ENCODE data around the gene PCDHGA10. TPM values are rescaled to one million over a fixed set of nuclear protein-coding genes. Genes with fewer than 3 reads are reported as not detected.
A peak's percentile ranks its signal among the peaks of the same experiment; 100 is the strongest.
"Not testable (repeated sequence)": the region's sequence is repeated elsewhere in the genome, so short reads cannot be mapped to it uniquely, and the experiment has no call there.

PCDHGA10 gene
- total and polyA plus RNA-seq, 7 experiments from 2014 or later = 0.04 to 0.39 (median 0.24) TPM

DNA sequence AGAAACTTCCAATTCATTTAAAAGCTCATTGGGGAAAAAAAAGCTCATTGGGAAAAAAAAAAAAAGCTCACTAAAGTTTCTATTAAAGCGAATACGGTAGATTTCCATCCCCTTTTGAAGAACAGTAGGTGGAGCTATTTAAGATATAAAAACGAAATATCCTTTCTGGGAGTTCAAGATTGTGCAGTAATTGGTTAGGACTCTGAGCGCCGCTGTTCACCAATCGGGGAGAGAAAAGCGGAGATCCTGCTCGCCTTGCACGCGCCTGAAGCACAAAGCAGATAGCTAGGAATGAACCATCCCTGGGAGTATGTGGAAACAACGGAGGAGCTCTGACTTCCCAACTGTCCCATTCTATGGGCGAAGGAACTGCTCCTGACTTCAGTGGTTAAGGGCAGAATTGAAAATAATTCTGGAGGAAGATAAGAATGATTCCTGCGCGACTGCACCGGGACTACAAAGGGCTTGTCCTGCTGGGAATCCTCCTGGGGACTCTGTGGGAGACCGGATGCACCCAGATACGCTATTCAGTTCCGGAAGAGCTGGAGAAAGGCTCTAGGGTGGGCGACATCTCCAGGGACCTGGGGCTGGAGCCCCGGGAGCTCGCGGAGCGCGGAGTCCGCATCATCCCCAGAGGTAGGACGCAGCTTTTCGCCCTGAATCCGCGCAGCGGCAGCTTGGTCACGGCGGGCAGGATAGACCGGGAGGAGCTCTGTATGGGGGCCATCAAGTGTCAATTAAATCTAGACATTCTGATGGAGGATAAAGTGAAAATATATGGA is 17.7 kb downstream of the PCDHGA10 start, which contains the start of gene PCDHGA12:
Gene PCDHGA12 (plus strand): TSS at position 176 of the 782 bp plus-strand sequence. CDS start 253 bp downstream, at position 429.
- no peaks in the 10 kb centered on the region for H3K4me1 ChIP-seq (ENCODE audit: control insufficient read depth in 2 of 2, insufficient read depth in 2 of 2, low read length in 2 of 2)
- Mint-ChIP-seq H3K4me3 (peak within 1 kb of the TSS; percentile 12 to 86 (median 78)), H3K27ac (peak within 1 kb of the TSS in 7 of 9 donors; percentile 17 to 83 (median 58)), H3K27me3 (peaks cover 31 to 81% (median 71%) of the 10 kb centered on the region in 5 donors), H3K4me1 (peaks cover 7 to 12% (median 9%) of the 10 kb centered on the region in 7 donors), H3K9me3 (peaks cover 4 to 86% (median 49%) of the 10 kb centered on the region in 11 donors), H3K36me3 (peaks cover 6 to 42% (median 20%) of the 10 kb centered on the region in 5 donors)
- H3K27ac ChIP-seq (ENCODE audit: low read depth, low read length) = no peak within 1 kb of the TSS
- peaks cover 0 to 35% (median 5%) of the 10 kb centered on the region in 3 experiments for H3K9me3 ChIP-seq (ENCODE audit: control insufficient read depth in 2 of 3, low read length in 3 of 3)
- DNase-seq (no peak), ATAC-seq (peak; percentile 64)
- peak within 1 kb of the TSS; percentile 27 for H3K4me3 ChIP-seq (ENCODE audit: low read length)
- ChIA-PET POLR2A (interaction anchor here (1.2 kb wide), 1 partner anchor 111 kb away, joined by 4 read pairs; no protein-coding TSS in a partner anchor), CTCF (interaction anchor here (0.6 kb wide), 1 partner anchor 18 kb away, joined by 4 read pairs; the partner anchor contains the start of gene PCDHGA10)
- no peaks in the 10 kb centered on the region for H3K36me3 ChIP-seq (ENCODE audit: control insufficient read depth in 2 of 3, insufficient read depth in 3 of 3, low read length in 3 of 3)
- intact Hi-C loops (cut with micrococcal nuclease) = no loop called here
- peaks cover 7 to 16% of the 10 kb centered on the region in 2 donors for H3K27me3 ChIP-seq (ENCODE audit: control insufficient read depth in 2 of 2, insufficient read depth in 2 of 2, low read length in 2 of 2)

- intact Hi-C loops (cut with micrococcal nuclease) = no loop called here
- peaks cover 6 to 42% (median 20%) of the 10 kb centered on the region in 5 donors for H3K36me3 Mint-ChIP-seq
- no peak overlapping the region for H3K4me3 ChIP-seq (ENCODE audit: low read length)
These were observed 18.5 kb downstream of the PCDHGA10 start for GRCh38 chr5:141431286-141431685.

GRCh38 chr5:141432308-141432707 is 19.5 kb downstream of the PCDHGA10 start:
- Mint-ChIP-seq H3K9me3 (peaks cover 4 to 68% (median 43%) of the 10 kb centered on the region in 11 donors), H3K27me3 (peaks cover 28 to 73% (median 72%) of the 10 kb centered on the region in 5 donors), H3K4me1 (peaks cover 7 to 12% (median 9%) of the 10 kb centered on the region in 7 donors), H3K27ac (peak overlapping the region in 2 of 9 donors; percentile 21 to 25), H3K36me3 (peaks cover 6 to 33% (median 20%) of the 10 kb centered on the region in 5 donors), H3K4me3 (peak overlapping the region in 5 of 10 donors; percentile 29 to 82 (median 73))
- intact Hi-C loops (cut with micrococcal nuclease); H3K4me3 ChIP-seq (ENCODE audit: low read length); POLR2A ChIA-PET; CTCF ChIA-PET; H3K36me3 ChIP-seq (ENCODE audit: control insufficient read depth in 2 of 3, insufficient read depth in 3 of 3, low read length in 3 of 3); H3K27ac ChIP-seq (ENCODE audit: low read depth, low read length); ATAC-seq; H3K4me1 ChIP-seq (ENCODE audit: control insufficient read depth in 2 of 2, insufficient read depth in 2 of 2, low read length in 2 of 2); DNase-seq: not testable (repeated sequence)
- Histone ChIP-seq H3K9me3 (ENCODE audit: control insufficient read depth in 2 of 3, low read length in 3 of 3) (peaks cover 0 to 35% (median 5%) of the 10 kb centered on the region in 3 experiments), H3K27me3 (ENCODE audit: control insufficient read depth in 2 of 2, insufficient read depth in 2 of 2, low read length in 2 of 2) (peaks cover 7 to 18% of the 10 kb centered on the region in 2 donors)

More at GRCh38 chr5:141431286-141431685, 18.5 kb downstream of the PCDHGA10 start:
- Mint-ChIP-seq H3K9me3 (peaks cover 4 to 78% (median 47%) of the 10 kb centered on the region in 11 donors), H3K27me3 (peaks cover 28 to 76% (median 73%) of the 10 kb centered on the region in 5 donors), H3K4me1 (peaks cover 7 to 12% (median 9%) of the 10 kb centered on the region in 7 donors), H3K4me3 (peak overlapping the region in 9 of 10 donors; percentile 41 to 86 (median 75)), H3K27ac (peak overlapping the region in 3 of 9 donors; percentile 13 to 78 (median 75))
- ATAC-seq = no peak
- Histone ChIP-seq H3K4me1 (ENCODE audit: control insufficient read depth in 2 of 2, insufficient read depth in 2 of 2, low read length in 2 of 2) (no peaks in the 10 kb centered on the region), H3K9me3 (ENCODE audit: control insufficient read depth in 2 of 3, low read length in 3 of 3) (peaks cover 0 to 35% (median 5%) of the 10 kb centered on the region in 3 experiments), H3K27ac (ENCODE audit: low read depth, low read length) (no peak overlapping the region), H3K36me3 (ENCODE audit: control insufficient read depth in 2 of 3, insufficient read depth in 3 of 3, low read length in 3 of 3) (no peaks in the 10 kb centered on the region), H3K27me3 (ENCODE audit: control insufficient read depth in 2 of 2, insufficient read depth in 2 of 2, low read length in 2 of 2) (peaks cover 7 to 16% of the 10 kb centered on the region in 2 donors)
- CTCF ChIA-PET = no interaction called here
- POLR2A ChIA-PET = no interaction called here
- no peak for DNase-seq

DNA sequence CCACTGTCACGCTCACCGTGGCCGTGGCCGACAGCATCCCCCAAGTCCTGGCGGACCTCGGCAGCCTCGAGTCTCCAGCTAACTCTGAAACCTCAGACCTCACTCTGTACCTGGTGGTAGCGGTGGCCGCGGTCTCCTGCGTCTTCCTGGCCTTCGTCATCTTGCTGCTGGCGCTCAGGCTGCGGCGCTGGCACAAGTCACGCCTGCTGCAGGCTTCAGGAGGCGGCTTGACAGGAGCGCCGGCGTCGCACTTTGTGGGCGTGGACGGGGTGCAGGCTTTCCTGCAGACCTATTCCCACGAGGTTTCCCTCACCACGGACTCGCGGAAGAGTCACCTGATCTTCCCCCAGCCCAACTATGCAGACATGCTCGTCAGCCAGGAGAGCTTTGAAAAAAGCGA is 19.9 kb downstream of the PCDHGA10 start:
- Mint-ChIP-seq H3K36me3 (peaks cover 6 to 33% (median 20%) of the 10 kb centered on the region in 5 donors), H3K9me3 (peaks cover 4 to 66% (median 43%) of the 10 kb centered on the region in 11 donors), H3K4me3 (peak overlapping the region in 2 of 10 donors; percentile 27 to 52), H3K27me3 (peaks cover 28 to 73% (median 72%) of the 10 kb centered on the region in 5 donors), H3K27ac (peak overlapping the region in 1 of 9 donors; percentile 46), H3K4me1 (peaks cover 7 to 12% (median 9%) of the 10 kb centered on the region in 7 donors)
- DNase-seq; H3K27ac ChIP-seq (ENCODE audit: low read depth, low read length); H3K36me3 ChIP-seq (ENCODE audit: control insufficient read depth in 2 of 3, insufficient read depth in 3 of 3, low read length in 3 of 3); POLR2A ChIA-PET; intact Hi-C loops (cut with micrococcal nuclease); ATAC-seq; H3K4me1 ChIP-seq (ENCODE audit: control insufficient read depth in 2 of 2, insufficient read depth in 2 of 2, low read length in 2 of 2); H3K4me3 ChIP-seq (ENCODE audit: low read length); CTCF ChIA-PET: not testable (repeated sequence)
- H3K27me3 ChIP-seq (ENCODE audit: control insufficient read depth in 2 of 2, insufficient read depth in 2 of 2, low read length in 2 of 2) = peaks cover 7 to 19% of the 10 kb centered on the region in 2 donors
- peaks cover 0 to 32% (median 5%) of the 10 kb centered on the region in 3 experiments for H3K9me3 ChIP-seq (ENCODE audit: control insufficient read depth in 2 of 3, low read length in 3 of 3)

GRCh38 chr5:141434006-141434405 is 21.2 kb downstream of the PCDHGA10 start:
- peaks cover 3 to 29% (median 13%) of the 10 kb centered on the region in 5 donors for H3K36me3 Mint-ChIP-seq
- H3K27ac ChIP-seq (ENCODE audit: low read depth, low read length) = no peak overlapping the region
- ATAC-seq = no peak
- DNase-seq = no peak
- H3K4me3 Mint-ChIP-seq = no peak overlapping the region
- no peak overlapping the region for H3K4me3 ChIP-seq (ENCODE audit: low read length)
- H3K27me3 ChIP-seq (ENCODE audit: control insufficient read depth in 2 of 2, insufficient read depth in 2 of 2, low read length in 2 of 2) = peaks cover 7 to 19% of the 10 kb centered on the region in 2 donors
- no peaks in the 10 kb centered on the region for H3K36me3 ChIP-seq (ENCODE audit: control insufficient read depth in 2 of 3, insufficient read depth in 3 of 3, low read length in 3 of 3)
- H3K9me3 Mint-ChIP-seq = peaks cover 4 to 58% (median 39%) of the 10 kb centered on the region in 11 donors
- POLR2A ChIA-PET = interaction anchor here (0.7 kb wide), 1 partner anchor 357 kb away, joined by 3 read pairs; no protein-coding TSS in a partner anchor
- peaks cover 0 to 27% (median 5%) of the 10 kb centered on the region in 3 experiments for H3K9me3 ChIP-seq (ENCODE audit: control insufficient read depth in 2 of 3, low read length in 3 of 3)
- H3K4me1 Mint-ChIP-seq = peaks cover 7 to 12% (median 9%) of the 10 kb centered on the region in 7 donors
- H3K27ac Mint-ChIP-seq = no peak overlapping the region
- peaks cover 28 to 66% (median 63%) of the 10 kb centered on the region in 5 donors for H3K27me3 Mint-ChIP-seq
- intact Hi-C loops (cut with micrococcal nuclease) = no loop called here
- CTCF ChIA-PET = no interaction called here
- no peaks in the 10 kb centered on the region for H3K4me1 ChIP-seq (ENCODE audit: control insufficient read depth in 2 of 2, insufficient read depth in 2 of 2, low read length in 2 of 2)

DNA sequence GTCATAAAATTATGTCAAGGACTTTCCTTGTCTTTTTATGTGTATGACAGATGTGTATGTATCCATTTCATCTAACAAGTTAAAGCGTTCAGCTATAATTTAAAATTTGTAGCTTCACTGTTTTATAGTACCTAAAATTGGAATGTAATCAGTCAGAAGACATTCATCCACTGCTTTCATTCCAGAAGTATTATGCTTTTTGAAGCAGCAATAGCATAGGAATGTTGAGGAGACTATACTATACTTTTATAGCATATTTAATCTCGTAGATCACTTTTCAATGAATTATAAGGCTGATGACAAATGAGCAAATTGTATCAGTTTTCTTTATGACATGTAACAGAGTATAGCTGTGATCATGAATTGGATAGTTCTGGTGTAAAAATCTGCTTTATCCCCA is 24.4 kb downstream of the PCDHGA10 start:
- DNase-seq = no peak
- H3K27me3 Mint-ChIP-seq = peaks cover 8 to 62% (median 48%) of the 10 kb centered on the region in 5 donors

More for the DNA sequence above, 24.4 kb downstream of the PCDHGA10 start:
- no peak overlapping the region for H3K27ac ChIP-seq (ENCODE audit: low read depth, low read length)
- ChIA-PET CTCF (no interaction called here), POLR2A (no interaction called here)
- ATAC-seq = no peak
- H3K27me3 ChIP-seq (ENCODE audit: control insufficient read depth in 2 of 2, insufficient read depth in 2 of 2, low read length in 2 of 2) = peaks cover 0 to 11% of the 10 kb centered on the region in 2 donors
- peaks cover 0 to 2% (median 0%) of the 10 kb centered on the region in 7 donors for H3K4me1 Mint-ChIP-seq
- H3K4me3 Mint-ChIP-seq = no peak overlapping the region
- H3K36me3 Mint-ChIP-seq = peaks cover 0 to 10% (median 3%) of the 10 kb centered on the region in 5 donors
- peaks cover 0 to 12% (median 0%) of the 10 kb centered on the region in 3 experiments for H3K9me3 ChIP-seq (ENCODE audit: control insufficient read depth in 2 of 3, low read length in 3 of 3)
- H3K27ac Mint-ChIP-seq = no peak overlapping the region
- no peaks in the 10 kb centered on the region for H3K36me3 ChIP-seq (ENCODE audit: control insufficient read depth in 2 of 3, insufficient read depth in 3 of 3, low read length in 3 of 3)
- H3K9me3 Mint-ChIP-seq = peaks cover 0 to 48% (median 25%) of the 10 kb centered on the region in 11 donors
- intact Hi-C loops (cut with micrococcal nuclease) = no loop called here
- H3K4me3 ChIP-seq (ENCODE audit: low read length) = no peak overlapping the region
- no peaks in the 10 kb centered on the region for H3K4me1 ChIP-seq (ENCODE audit: control insufficient read depth in 2 of 2, insufficient read depth in 2 of 2, low read length in 2 of 2)
